Heart right ventricle (tissue), 16 donors: ENCODE data around the gene TBC1D28. TPM values are rescaled to one million over a fixed set of nuclear protein-coding genes. Genes with fewer than 3 reads are reported as not detected.
"Not testable (repeated sequence)": the region's sequence is repeated elsewhere in the genome, so short reads cannot be mapped to it uniquely, and the experiment has no call there.

ENCODE experiments used
- ATAC-seq, 8 donors: fragments of 200-7000 bp; cut with Tn5 transposase; one replicate each; pipeline ENCODE4 v1.9.1; 2020; ENCODE audit warnings: mild to moderate bottlenecking in 8 of 8, moderate library complexity in 8 of 8, moderate number of reproducible peaks in 1 of 8
- DNase-seq, 2 donors: peaks; one replicate each; pipeline ENCODE4 v3.0.0-alpha.2; 2020
- H3K27ac ChIP-seq, 10 donors: fragments of 200-600 bp; sonication (generic) in 2 of 10; one replicate each; pipeline versions ENCODE4 v1.5.0 to v1.8.0; 2020 to 2022; ENCODE audit warnings: mild to moderate bottlenecking in 3 of 10
- H3K27me3 ChIP-seq, 7 donors: fragments of 200-600 bp; one replicate each; pipeline ENCODE4 v1.8.0; 2021 to 2022; ENCODE audit warnings: mild to moderate bottlenecking in 2 of 7
- H3K36me3 ChIP-seq, 9 donors: fragments of 200-600 bp; sonication (generic) in 1 of 9; one replicate each; pipeline versions ENCODE4 v1.5.0 to v1.8.0; 2020 to 2022; ENCODE audit warnings: mild to moderate bottlenecking in 2 of 9
- H3K4me1 ChIP-seq, 9 donors: fragments of 200-600 bp; sonication (generic) in 1 of 9; one replicate each; pipeline versions ENCODE4 v1.5.0 to v1.8.0; 2020 to 2022; ENCODE audit warnings: mild to moderate bottlenecking in 4 of 9
- H3K4me3 ChIP-seq, 10 donors: fragments of 200-600 bp; sonication (generic) in 2 of 10; one replicate each; pipeline versions ENCODE4 v1.5.0 to v1.8.0; 2020 to 2022; ENCODE audit warnings: mild to moderate bottlenecking in 7 of 10, moderate library complexity in 2 of 10
- H3K9me3 ChIP-seq, 11 donors: fragments of 200-600 bp in 10 of 11; sonication (generic) in 2 of 11; one replicate each; pipeline versions ENCODE4 v1.5.0 to v1.8.0; 2013 to 2022; ENCODE audit warnings: mild to moderate bottlenecking in 2 of 11, control low read depth in 1 of 11, moderate library complexity in 1 of 11
- CTCF ChIP-seq, 9 donors: fragments of 200-600 bp; sonication (generic) in 2 of 9; IDR thresholded peaks; one replicate each; pipeline versions ENCODE4 v1.5.0 to v1.8.0; 2021 to 2022; ENCODE audit warnings: antibody characterized with exemption in 9 of 9, mild to moderate bottlenecking in 5 of 9, moderate library complexity in 1 of 9
- WGBS, 2 donors: extraction: QIAGEN DNeasy Blood & Tissue Kit; methylation state at CpG; one replicate each; pipeline ENCODE4 v1.1.7; 2013; ENCODE audit warnings: inconsistent platforms in 1 of 2; 5-methylcytosine and 5-hydroxymethylcytosine counted together
- intact Hi-C, 10 donors: fragments of 100-400 bp; cut with DNase I; formaldehyde crosslinking; loops; one replicate each; pipeline versions ENCODE4 v1.11.1 to v1.14.2; 2022
- polyA plus RNA-seq, 2 donors: library from polyadenylated mRNA; stranded (reverse); fragments of 200-250 nt; gene quantifications; one replicate each; pipeline ENCODE4 v1.2.3, GENCODE V29; 2013
- total RNA-seq, 10 donors: library from RNA; stranded (reverse); fragmentation: NEBNext Ultra II Directional in 3 of 10; extraction: Animal tissue kit (Norgen Biotek cat#: 25700) in 3 of 10; gene quantifications; one replicate each; pipeline versions ENCODE4 v1.2.1 to v1.2.4, GENCODE V29; 2021 to 2023
- donor health status: Arrhythmogenic right ventricular cardiomyopathy.
- donor health status: ischemic (EF 13 %, LVEDD 7.1; RV severe dilation, severe dysfunction).
- donor health status: healthy with polysubstance abuse.
- donor health status: DM: no; HTN: yes; CAD: no.
- donor health status: DM: no; HTN: no; CAD: no.
- donor health status: ischemic (EF 25% LVEDD 6.9; RV normal size, moderate dysfunction).
- donor health status: ischemic (EF 25% LVEDD 5.7; RV mildly dilated, moderate dysfunction).
- donor health status: healthy.
- donor health status: DM: yes; HTN: yes; CAD: no.
- donor health status: Ischemic cardiomyopathy.
- donor health status: ischemic (EF 35%, LVEDD 5.7; RV mildly dilated, moderate dysfunction).
- donor health status: nonischemic (EF 11% LVEDD 7.7; RV severe dilation, severe dysfunction).
- donor health status: DM: yes; HTN: yes; CAD: no.
- donor health status: PGD.
- donor health status: ischemic (EF 29% LVEDD 5.4; RV normal size, mild dysfunction).
- donor health status: nonischemic (EF 23%, LVEDD 6.1; RV moderate dilation, normal function).

The TBC1D28 gene
- total and polyA plus RNA-seq, 12 donors, result not detected

GRCh38 chr17:18650094-18650493 lies 5.9 kb upstream of the TBC1D28 start:
- H3K4me1 ChIP-seq, H3K27ac ChIP-seq, intact Hi-C loops, H3K9me3 ChIP-seq, DNase-seq, H3K36me3 ChIP-seq, ATAC-seq, H3K4me3 ChIP-seq, H3K27me3 ChIP-seq: not testable (repeated sequence)
- WGBS, 2 donors, result 44 to 45% methylated on average over 23 of the region's 23 CpGs

GRCh38 chr17:18643124-18643523 lies 1.1 kb downstream of the TBC1D28 start:
- intact Hi-C loops, H3K9me3 ChIP-seq, H3K36me3 ChIP-seq, ATAC-seq, DNase-seq, H3K27me3 ChIP-seq, H3K4me3 ChIP-seq, H3K27ac ChIP-seq, H3K4me1 ChIP-seq: not testable (repeated sequence)
- 62 to 82% methylated on average over 2 to 4 of the region's 6 CpGs for WGBS, 2 donors

GRCh38 chr17:18638357-18638756 lies 5.8 kb downstream of the TBC1D28 start:
- peaks cover 0 to 19% (median 16%) of the 10 kb centered on the region in 7 donors for H3K27me3 ChIP-seq
- ATAC-seq, H3K4me3 ChIP-seq, H3K36me3 ChIP-seq, H3K27ac ChIP-seq, H3K9me3 ChIP-seq, DNase-seq, H3K4me1 ChIP-seq, intact Hi-C loops: not testable (repeated sequence)
- 90 to 94% methylated on average over 12 to 13 of the region's 13 CpGs for WGBS, 2 donors

- H3K4me1 ChIP-seq, intact Hi-C loops, ATAC-seq, DNase-seq, H3K9me3 ChIP-seq, H3K27ac ChIP-seq, H3K36me3 ChIP-seq, H3K4me3 ChIP-seq: not testable (repeated sequence)
- peaks cover 0 to 36% (median 33%) of the 10 kb centered on the region in 7 donors for H3K27me3 ChIP-seq
- 71 to 76% methylated on average over 7 of the region's 7 CpGs for WGBS, 2 donors
These were observed 8.0 kb downstream of the TBC1D28 start for GRCh38 chr17:18636237-18636636.

GRCh38 chr17:18635773-18636172 lies 8.4 kb downstream of the TBC1D28 start:
- DNase-seq, H3K4me3 ChIP-seq, ATAC-seq, intact Hi-C loops, H3K36me3 ChIP-seq, H3K27ac ChIP-seq, H3K4me1 ChIP-seq, H3K9me3 ChIP-seq: not testable (repeated sequence)
- H3K27me3 ChIP-seq, result peaks cover 0 to 37% (median 35%) of the 10 kb centered on the region in 7 donors
- WGBS, 2 donors, result 67 to 73% methylated on average over 5 to 6 of the region's 7 CpGs

- 7 to 9% methylated on average over 51 to 56 of the region's 56 CpGs for WGBS, 2 donors
- H3K9me3 ChIP-seq, H3K27ac ChIP-seq, H3K4me1 ChIP-seq, intact Hi-C loops, H3K36me3 ChIP-seq, DNase-seq: not testable (repeated sequence)
- peak overlapping the region in 6 of 10 donors; percentile 18 to 31 (median 24) for H3K4me3 ChIP-seq
- peaks cover 0 to 44% (median 35%) of the 10 kb centered on the region in 7 donors for H3K27me3 ChIP-seq
- peak in 2 of 8 donors; percentile 41 to 43 for ATAC-seq
These were observed 9.5 kb downstream of the TBC1D28 start for GRCh38 chr17:18634550-18635263.

GRCh38 chr17:18626152-18626870 lies 17.9 kb downstream of the TBC1D28 start:
- WGBS, 2 donors, result 85 to 86% methylated on average over 12 of the region's 12 CpGs
- no peak overlapping the region for H3K27ac ChIP-seq
- H3K9me3 ChIP-seq, result no peaks in the 10 kb centered on the region
- DNase-seq (no peak), ATAC-seq (no peak)
- intact Hi-C loops, result no loop called here
- H3K36me3 ChIP-seq, result no peaks in the 10 kb centered on the region
- peaks cover 0 to 8% (median 0%) of the 10 kb centered on the region in 9 donors for H3K4me1 ChIP-seq
- H3K27me3 ChIP-seq, result peaks cover 0 to 12% (median 0%) of the 10 kb centered on the region in 7 donors
- TF ChIP-seq CTCF (IDR thresholded peaks at IDR 0.05), result no peak
- H3K4me3 ChIP-seq, result peak overlapping the region in 5 of 10 donors; percentile 17 to 57 (median 54)
